Measurements from ENCODE around the gene MAPK9.

Gene MAPK9

GRCh38 chr5:180251887-180252286 is 40.0 kb downstream of the MAPK9 start:
- DNase-seq (ENCODE audit: extremely low read depth, low read depth) = no peak
- no peak for TF ChIP-seq CTCF (IDR thresholded peaks at IDR 0.05; ENCODE audit: low read depth, low read length)

DNA sequence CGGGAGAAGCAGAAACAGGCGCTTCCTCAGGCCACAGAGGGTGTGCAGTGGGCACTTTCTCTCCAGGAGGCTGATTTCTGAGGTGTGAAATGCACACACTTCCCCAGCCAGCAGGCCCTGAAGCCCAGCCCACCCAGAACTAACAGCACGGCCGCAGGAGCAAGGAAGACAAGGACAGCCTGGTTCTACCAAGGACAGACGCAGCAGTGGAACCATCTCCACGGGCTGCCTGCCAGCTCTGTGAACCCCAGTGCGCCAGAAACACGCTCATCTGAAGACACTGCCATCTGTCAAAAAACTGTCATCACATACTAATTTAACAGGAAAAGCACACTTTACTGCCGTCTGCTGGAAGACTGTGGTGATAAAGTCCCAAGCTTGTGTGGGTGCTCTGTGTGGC is 40.7 kb downstream of the MAPK9 start:
- no peak for TF ChIP-seq CTCF (IDR thresholded peaks at IDR 0.05; ENCODE audit: low read depth, low read length)
- no peak for DNase-seq (ENCODE audit: extremely low read depth, low read depth)

GRCh38 chr5:180250329-180250728 is 41.6 kb downstream of the MAPK9 start:
- DNase-seq (ENCODE audit: extremely low read depth, low read depth) = no peak
- TF ChIP-seq CTCF (IDR thresholded peaks at IDR 0.05; ENCODE audit: low read depth, low read length) = no peak

DNA sequence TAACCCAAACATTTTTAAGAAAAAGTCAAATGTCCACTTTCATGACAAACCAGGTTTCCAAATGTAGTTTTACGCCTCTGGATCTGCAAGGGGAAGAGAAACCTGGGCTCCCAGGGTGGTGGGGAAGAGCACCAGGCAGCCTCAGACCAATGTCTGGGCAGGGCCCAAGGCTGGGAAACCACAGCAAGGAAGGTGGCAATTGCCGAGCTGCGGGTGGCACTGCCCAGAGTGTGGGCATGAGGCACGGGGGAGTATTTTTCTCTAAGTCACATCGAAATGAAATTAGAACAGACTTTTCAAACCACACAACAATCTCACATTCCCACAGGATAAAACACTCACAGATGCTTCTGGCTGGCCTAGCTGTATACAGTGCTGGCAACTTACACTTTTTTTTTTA is 50.3 kb downstream of the MAPK9 start:
- DNase-seq (ENCODE audit: extremely low read depth, low read depth) = no peak
- no peak for TF ChIP-seq CTCF (IDR thresholded peaks at IDR 0.05; ENCODE audit: low read depth, low read length)

DNA sequence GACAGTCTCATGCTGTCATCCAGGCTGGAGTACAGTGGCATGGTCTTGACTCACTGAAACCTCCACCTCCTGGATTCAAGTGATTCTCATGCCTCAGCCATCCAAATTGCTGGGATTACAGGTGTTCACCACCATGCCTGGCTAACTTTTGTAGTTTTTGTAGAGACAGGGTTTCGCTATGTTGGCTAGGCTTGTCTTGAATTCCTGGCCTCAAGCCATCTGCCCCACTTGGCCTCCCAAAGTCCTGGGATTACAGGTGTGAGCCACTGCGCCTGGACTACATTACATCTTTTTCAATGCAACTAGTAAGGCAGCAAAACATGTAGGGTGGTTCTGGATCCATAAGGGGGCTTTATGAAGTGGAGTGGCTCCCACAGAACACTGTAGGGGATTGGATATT is 53.3 kb downstream of the MAPK9 start:
- no peak for DNase-seq (ENCODE audit: extremely low read depth, low read depth)
- no peak for TF ChIP-seq CTCF (IDR thresholded peaks at IDR 0.05; ENCODE audit: low read depth, low read length)

- no peak for TF ChIP-seq CTCF (IDR thresholded peaks at IDR 0.05; ENCODE audit: low read depth, low read length)
These were observed 56.0 kb downstream of the MAPK9 start for GRCh38 chr5:180235846-180236245.

DNA sequence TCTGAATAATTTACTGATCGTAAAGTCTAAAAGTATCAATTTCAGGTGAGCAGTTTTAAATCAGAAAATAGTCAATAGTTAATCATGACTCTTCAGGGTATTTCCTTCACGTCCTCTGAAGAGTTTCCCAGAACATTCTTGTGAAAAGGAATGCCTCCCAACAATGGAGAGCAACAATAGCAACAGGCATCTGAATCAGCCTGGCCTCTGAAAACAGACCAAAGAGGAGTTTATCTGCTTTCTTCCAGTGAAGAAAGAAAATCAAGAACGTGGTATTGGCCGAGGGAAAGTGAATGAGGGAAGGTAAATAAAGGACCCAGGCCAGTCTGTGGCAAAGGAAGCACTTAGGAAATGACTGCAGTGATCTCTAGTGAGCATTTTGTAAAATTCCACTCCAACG is 56.8 kb downstream of the MAPK9 start:
- TF ChIP-seq CTCF (IDR thresholded peaks at IDR 0.05; ENCODE audit: low read depth, low read length) = no peak
- no peak for DNase-seq (ENCODE audit: extremely low read depth, low read depth)

More at GRCh38 chr5:180235846-180236245, 56.0 kb downstream of the MAPK9 start:
- no peak for DNase-seq (ENCODE audit: extremely low read depth, low read depth)

All from AG09319 (cell line).